H1 (cell line): ENCODE results near the gene CUL2.

Source experiments
- ATF3 ChIP-seq: IDR thresholded peaks from 2 replicates; pipeline ENCODE4 v1.6.1; 2011; ENCODE audit warnings: low read depth, mild to moderate bottlenecking, low read length; ENCODE audit not compliant: insufficient read depth
- CEBPB ChIP-seq: IDR thresholded peaks from 2 replicates; pipeline ENCODE4 v1.6.1; 2012; ENCODE audit warnings: low read depth, low read length
- CTCF ChIP-seq, 3 experiments: IDR thresholded peaks; 1 replicate in 2 of 3; 2 replicates in 1 of 3; pipeline versions ENCODE4 v1.5.1 to v1.6.1; 2011; ENCODE audit warnings: low read length in 3 of 3, mild to moderate bottlenecking in 3 of 3, inconsistent platforms in 2 of 3, low read depth in 1 of 3, moderate library complexity in 1 of 3; ENCODE audit not compliant: insufficient read depth in 1 of 3; ENCODE audit errors: control extremely low read depth in 1 of 3
- EP300 ChIP-seq, 2 experiments: IDR thresholded peaks; 1 replicate in 1 of 2; 2 replicates in 1 of 2; pipeline ENCODE4 v1.6.1; 2011 to 2012; ENCODE audit warnings: low read depth in 2 of 2, low read length in 2 of 2, mild to moderate bottlenecking in 2 of 2, borderline replicate concordance in 1 of 2, inconsistent platforms in 1 of 2, moderate library complexity in 1 of 2
- EZH2 ChIP-seq: fragments of 200-600 bp; sonication (generic); IDR thresholded peaks from 2 replicates; pipeline ENCODE4 v1.7.1; 2012; ENCODE audit warnings: low read depth, mild to moderate bottlenecking, moderate library complexity, low read length, inconsistent platforms; ENCODE audit not compliant: severe bottlenecking
- GABPA ChIP-seq: IDR thresholded peaks from 2 replicates; pipeline ENCODE4 v1.6.1; 2011; ENCODE audit warnings: mild to moderate bottlenecking, low read length, moderate library complexity, borderline replicate concordance; ENCODE audit not compliant: insufficient read depth
- HDAC2 ChIP-seq, 2 experiments: fragments of 300-600 bp in 1 of 2; sonication (generic) in 1 of 2; IDR thresholded peaks; 2 replicates each; pipeline ENCODE4 v1.6.1; 2011 to 2012; ENCODE audit warnings: low read depth in 2 of 2, low read length in 2 of 2, mild to moderate bottlenecking in 2 of 2, moderate library complexity in 2 of 2, borderline replicate concordance in 1 of 2, inconsistent platforms in 1 of 2
- HDAC6 ChIP-seq: IDR thresholded peaks from one replicate; pipeline ENCODE4 v1.7.1; 2012; ENCODE audit warnings: low read depth, mild to moderate bottlenecking, inconsistent platforms, low read length, moderate library complexity
- POLR2A ChIP-seq, 2 experiments: IDR thresholded peaks; 1 replicate in 1 of 2; 2 replicates in 1 of 2; pipeline ENCODE4 v1.6.1; 2011; ENCODE audit warnings: low read depth in 2 of 2, low read length in 2 of 2, mild to moderate bottlenecking in 2 of 2; ENCODE audit errors: control extremely low read depth in 1 of 2
- POLR2AphosphoS5 ChIP-seq: IDR thresholded peaks from 2 replicates; pipeline ENCODE4 v1.6.1; 2011; ENCODE audit warnings: low read depth, low read length
- POU5F1 ChIP-seq: IDR thresholded peaks from 2 replicates; pipeline ENCODE4 v1.6.1; 2011; ENCODE audit warnings: low read depth, mild to moderate bottlenecking, low read length, moderate library complexity
- RFX5 ChIP-seq: IDR thresholded peaks from 2 replicates; pipeline ENCODE4 v1.6.1; 2011; ENCODE audit warnings: low read depth, low read length, improper control_type of control experiment, borderline replicate concordance
- YY1 ChIP-seq: IDR thresholded peaks from 2 replicates; pipeline ENCODE4 v1.6.1; 2011; ENCODE audit warnings: low read depth, mild to moderate bottlenecking, low read length

- TF ChIP-seq EZH2 (no peak), CTCF (IDR thresholded peaks at IDR 0.05; ENCODE audit: control extremely low read depth in 1 of 3, insufficient read depth in 1 of 3, low read depth in 1 of 3, low read length in 3 of 3) (no peak), POU5F1 (no peak), HDAC2 (IDR thresholded peaks at IDR 0.05; ENCODE audit: borderline replicate concordance in 1 of 2, low read depth in 2 of 2, low read length in 2 of 2) (no peak), CEBPB (no peak), GABPA (no peak), POLR2AphosphoS5 (no peak), ATF3 (no peak), HDAC6 (no peak), RFX5 (no peak), EP300 (IDR thresholded peaks at IDR 0.05; ENCODE audit: borderline replicate concordance in 1 of 2, low read depth in 2 of 2, low read length in 2 of 2) (no peak), POLR2A (IDR thresholded peaks at IDR 0.05; ENCODE audit: control extremely low read depth in 1 of 2, low read depth in 2 of 2, low read length in 2 of 2) (no peak), YY1 (no peak)
Observed at GRCh38 chr10:35011771-35012191, 78.4 kb downstream of the CUL2 start.
